Measurements from ENCODE around the gene PGLYRP3. TPM values are rescaled to one million over a fixed set of nuclear protein-coding genes. Genes with fewer than 3 reads are reported as not detected.

Gene PGLYRP3
- total RNA-seq, 1 donor from 2014 or later = 0.87 TPM

DNA sequence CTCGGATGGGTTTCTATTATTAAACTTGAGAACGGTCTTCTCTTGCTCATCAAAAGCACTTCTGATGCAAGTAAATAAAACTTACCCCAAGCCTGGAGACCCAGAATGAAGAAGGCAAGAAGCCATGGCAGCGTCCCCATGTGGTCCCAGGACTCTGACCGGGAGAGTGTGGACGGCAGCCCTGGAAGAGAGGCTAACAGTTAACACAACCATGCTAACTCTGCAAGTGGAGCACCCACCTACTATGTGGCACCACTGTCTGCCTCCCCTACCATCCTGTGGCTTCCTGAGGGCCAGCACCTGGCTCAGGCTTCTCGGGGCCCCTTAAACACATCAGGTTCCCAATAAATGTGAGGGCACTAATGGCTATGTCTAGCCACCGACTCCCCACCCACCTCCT lies 2.2 kb downstream of the PGLYRP3 start:
- TF ChIP-seq CTCF (conservative IDR thresholded peaks at IDR 0.05) = no peak
- no peak overlapping the region for H3K4me3 Mint-ChIP-seq

DNA sequence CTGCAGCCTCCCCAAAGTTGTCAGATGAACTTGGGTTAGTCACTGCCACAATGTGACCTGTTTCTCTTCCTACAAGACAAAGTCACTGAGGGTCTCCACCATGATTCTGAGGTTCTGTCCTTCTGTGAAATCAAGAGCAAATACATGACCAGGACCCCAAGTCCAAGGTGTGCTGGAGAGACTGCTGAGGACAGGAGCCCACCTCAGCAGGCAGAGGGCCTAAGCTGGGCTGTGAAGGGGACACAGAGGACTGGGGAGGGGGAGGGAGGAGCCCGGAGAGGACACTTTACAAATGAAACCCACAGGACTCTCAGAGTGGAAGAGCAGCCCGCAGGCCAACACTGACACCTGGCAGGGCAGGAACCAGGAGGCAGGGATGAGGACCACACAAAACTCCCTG lies 3.3 kb downstream of the PGLYRP3 start:
- Mint-ChIP-seq H3K4me3 (no peak overlapping the region), H3K36me3 (no peaks in the 10 kb centered on the region), H3K9me3 (no peaks in the 10 kb centered on the region), H3K27me3 (peaks cover 9% of the 10 kb centered on the region), H3K4me1 (ENCODE audit: unreplicated experiment) (no peaks in the 10 kb centered on the region), H3K27ac (no peak overlapping the region)
- no peak for DNase-seq (ENCODE audit: extremely low spot score, unreplicated experiment)
- no peak for TF ChIP-seq CTCF (conservative IDR thresholded peaks at IDR 0.05)

More for the DNA sequence above, 2.2 kb downstream of the PGLYRP3 start:
- Mint-ChIP-seq H3K27ac (no peak overlapping the region), H3K4me1 (ENCODE audit: unreplicated experiment) (no peaks in the 10 kb centered on the region), H3K9me3 (no peaks in the 10 kb centered on the region), H3K27me3 (peaks cover 4% of the 10 kb centered on the region), H3K36me3 (no peaks in the 10 kb centered on the region)
- DNase-seq (ENCODE audit: extremely low spot score, unreplicated experiment) = no peak

DNA sequence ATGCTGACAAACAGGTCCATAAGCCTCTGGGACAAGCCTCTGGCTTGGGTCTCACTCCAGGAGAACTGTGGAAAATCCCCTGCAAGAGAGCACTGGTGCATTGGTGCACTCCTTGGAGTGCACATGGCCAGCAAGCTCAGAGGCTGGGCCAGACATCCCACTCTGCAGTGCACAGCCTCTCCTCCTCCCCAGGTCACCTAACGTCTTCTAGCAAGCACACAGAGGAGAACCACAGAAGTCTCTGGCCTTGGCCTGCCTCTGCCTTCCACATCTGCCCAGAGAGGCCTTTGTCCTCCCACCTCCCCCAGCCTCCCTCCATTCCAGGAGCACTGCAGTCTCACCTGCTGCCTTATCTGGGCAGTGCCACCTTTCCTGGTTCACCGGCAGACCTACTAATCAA lies 4.2 kb downstream of the PGLYRP3 start:
- H3K36me3 Mint-ChIP-seq = no peaks in the 10 kb centered on the region
- no peak overlapping the region for H3K4me3 Mint-ChIP-seq
- DNase-seq (ENCODE audit: extremely low spot score, unreplicated experiment) = no peak
- no peaks in the 10 kb centered on the region for H3K9me3 Mint-ChIP-seq
- peaks cover 10% of the 10 kb centered on the region for H3K27me3 Mint-ChIP-seq
- H3K4me1 Mint-ChIP-seq (ENCODE audit: unreplicated experiment) = no peaks in the 10 kb centered on the region
- H3K27ac Mint-ChIP-seq = no peak overlapping the region
- no peak for TF ChIP-seq CTCF (conservative IDR thresholded peaks at IDR 0.05)

- H3K4me3 Mint-ChIP-seq = no peak overlapping the region
- H3K9me3 Mint-ChIP-seq = no peaks in the 10 kb centered on the region
- TF ChIP-seq CTCF (conservative IDR thresholded peaks at IDR 0.05) = no peak
- H3K27ac Mint-ChIP-seq = no peak overlapping the region
- H3K4me1 Mint-ChIP-seq (ENCODE audit: unreplicated experiment) = no peaks in the 10 kb centered on the region
- H3K36me3 Mint-ChIP-seq = no peaks in the 10 kb centered on the region
- DNase-seq (ENCODE audit: extremely low spot score, unreplicated experiment) = no peak
- H3K27me3 Mint-ChIP-seq = peaks cover 14% of the 10 kb centered on the region
Measured at GRCh38 chr1:153307221-153307600, 5.5 kb downstream of the PGLYRP3 start.

DNA sequence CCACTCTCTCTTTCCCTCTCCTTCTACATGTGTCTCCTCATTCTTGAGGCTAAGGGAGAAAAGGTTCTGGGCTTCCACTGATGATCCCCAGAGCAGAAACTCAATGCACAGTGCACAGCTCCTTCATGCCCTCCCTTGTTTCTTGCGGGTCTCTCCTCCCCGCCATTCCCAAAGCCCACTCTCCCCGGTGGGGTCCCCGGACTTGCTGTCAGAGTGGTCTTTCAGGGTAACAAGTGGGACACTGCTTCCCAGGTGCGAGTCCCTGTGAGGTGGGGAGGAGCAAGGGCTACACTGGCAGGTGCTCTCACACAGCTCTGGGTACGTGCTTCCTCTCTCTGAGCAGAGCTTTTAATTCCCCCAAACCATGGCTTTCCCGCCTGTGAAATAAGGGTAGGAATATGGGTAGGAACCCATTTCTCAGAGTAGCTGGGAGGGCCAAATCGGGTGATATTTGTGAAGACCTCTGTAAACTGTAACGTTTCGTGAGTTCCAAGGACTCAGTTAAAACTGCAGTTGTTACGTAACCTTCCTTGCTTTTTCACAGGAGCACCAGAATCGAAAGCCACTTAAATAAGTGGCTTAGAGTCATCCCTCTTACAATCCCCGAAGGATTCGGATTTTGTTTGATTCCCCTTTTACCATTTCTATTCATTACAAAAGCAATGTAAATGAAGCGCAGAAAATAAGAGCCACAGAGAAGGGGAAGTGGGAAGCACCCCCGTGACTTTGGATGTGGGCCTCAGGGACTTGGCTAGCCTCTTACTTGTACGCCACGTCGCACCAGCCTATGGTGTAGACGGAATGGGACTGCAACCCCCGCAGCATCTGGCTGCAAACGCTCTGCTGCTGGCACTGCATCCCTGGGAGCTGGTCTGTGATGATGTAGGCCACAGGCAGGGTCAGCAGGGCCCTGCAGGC lies 6.2 kb downstream of the PGLYRP3 start:
- Mint-ChIP-seq H3K36me3 (no peaks in the 10 kb centered on the region), H3K4me3 (no peak overlapping the region), H3K9me3 (no peaks in the 10 kb centered on the region), H3K4me1 (ENCODE audit: unreplicated experiment) (no peaks in the 10 kb centered on the region), H3K27ac (no peak overlapping the region), H3K27me3 (peaks cover 14% of the 10 kb centered on the region)
- DNase-seq (ENCODE audit: extremely low spot score, unreplicated experiment) = no peak
- no peak for TF ChIP-seq CTCF (conservative IDR thresholded peaks at IDR 0.05)

All from type B pancreatic cell (in vitro differentiated cells).